Cardiac muscle cell (in vitro differentiated cells and primary cell): ENCODE data around the gene NR0B2. TPM values are rescaled to one million over a fixed set of nuclear protein-coding genes. Genes with fewer than 3 reads are reported as not detected.

Experiments used
- DNase-seq, 2 donors: peaks; one replicate each; pipeline versions ENCODE4 v3.0.0 to v3.0.0-alpha.2; 2010 to 2017; ENCODE audit warnings: low read depth in 1 of 2, low spot score in 1 of 2
- H3K27ac ChIP-seq: fragments of 200-600 bp; sonication (generic); 2 replicates; pipeline ENCODE4 v1.5.1; 2016
- H3K27me3 ChIP-seq: fragments of 200-600 bp; sonication (generic); 2 replicates; pipeline ENCODE4 v1.6.0; 2016; ENCODE audit warnings: control low read depth
- H3K36me3 ChIP-seq: fragments of 200-600 bp; sonication (generic); 2 replicates; pipeline ENCODE4 v1.5.1; 2016; ENCODE audit warnings: control low read depth
- H3K4me1 ChIP-seq: fragments of 200-600 bp; sonication (generic); 2 replicates; pipeline ENCODE4 v1.8.1; 2017; ENCODE audit warnings: low read depth, mild to moderate bottlenecking, mixed run types
- H3K4me3 ChIP-seq: fragments of 200-600 bp; sonication (generic); 2 replicates; pipeline ENCODE4 v1.5.1; 2016; ENCODE audit warnings: mild to moderate bottlenecking
- H3K9me3 ChIP-seq: fragments of 200-600 bp; sonication (generic); 2 replicates; pipeline ENCODE4 v1.5.1; 2017; ENCODE audit warnings: low read depth, mild to moderate bottlenecking, control low read depth
- CTCF ChIP-seq: IDR thresholded peaks from 2 replicates; pipeline ENCODE4 v1.5.1; 2012; ENCODE audit warnings: low read depth, mild to moderate bottlenecking, low read length
- polyA plus RNA-seq: library from polyadenylated mRNA; unstranded; fragments of >200 nt; fragmentation: Nextera tagmentation; extraction: Ambion mirVana; gene quantifications from 2 replicates; pipeline ENCODE4 v1.2.1, GENCODE V29; 2016
- total RNA-seq: library from RNA; depleted of rRNA; stranded (reverse); fragments of >200 nt; gene quantifications from 2 replicates; pipeline ENCODE4 v1.2.3, GENCODE V29; 2016

Gene NR0B2
- total and polyA plus RNA-seq, 2 experiments from 2014 or later = 2.1 to 3.3 TPM

DNA sequence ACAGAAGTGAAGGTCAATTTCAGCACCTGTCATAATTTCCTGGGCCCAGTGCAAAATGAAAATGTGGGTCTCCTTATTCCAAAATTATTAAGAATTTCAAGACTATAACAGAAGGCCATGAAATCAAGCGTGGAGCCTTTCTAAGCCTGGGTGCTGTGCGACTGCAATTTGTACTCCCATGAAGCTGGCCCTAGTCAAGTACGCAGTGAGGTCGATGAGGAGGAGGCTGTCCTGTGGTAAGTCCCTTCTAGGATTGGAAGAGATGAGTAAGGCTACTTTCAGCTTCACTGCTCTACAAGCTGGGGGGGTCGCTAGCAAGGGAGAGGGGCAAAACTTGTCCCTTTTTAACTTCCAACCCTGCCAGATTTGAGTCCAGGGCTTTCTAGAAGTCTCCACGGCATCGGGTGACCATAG lies 7.4 kb upstream of the NR0B2 start:
- no peak overlapping the region for H3K27ac ChIP-seq

GRCh38 chr1:26915204-26915842 lies 1.5 kb upstream of the NR0B2 start:
- Histone ChIP-seq H3K27ac (no peak overlapping the region), H3K4me3 (no peak overlapping the region), H3K27me3 (no peaks in the 10 kb centered on the region), H3K36me3 (no peaks in the 10 kb centered on the region), H3K4me1 (peaks cover 17% of the 10 kb centered on the region), H3K9me3 (no peaks in the 10 kb centered on the region)
- no peak for TF ChIP-seq CTCF
- no peak for DNase-seq

More for the DNA sequence above, 7.4 kb upstream of the NR0B2 start:
- DNase-seq = no peak
- H3K36me3 ChIP-seq = peaks cover 11% of the 10 kb centered on the region
- H3K9me3 ChIP-seq = no peaks in the 10 kb centered on the region
- TF ChIP-seq CTCF = no peak
- H3K4me3 ChIP-seq = peak overlapping the region; percentile 45
- no peaks in the 10 kb centered on the region for H3K27me3 ChIP-seq
- peaks cover 9% of the 10 kb centered on the region for H3K4me1 ChIP-seq

GRCh38 chr1:26913389-26913753 lies 404 bp downstream of the NR0B2 start:
- DNase-seq = no peak
- no peaks in the 10 kb centered on the region for H3K9me3 ChIP-seq
- peaks cover 17% of the 10 kb centered on the region for H3K4me1 ChIP-seq
- H3K4me3 ChIP-seq = no peak overlapping the region
- TF ChIP-seq CTCF = no peak
- H3K27ac ChIP-seq = peak overlapping the region; percentile 84
- no peaks in the 10 kb centered on the region for H3K36me3 ChIP-seq
- H3K27me3 ChIP-seq = no peaks in the 10 kb centered on the region

GRCh38 chr1:26912147-26912490 lies 1.7 kb downstream of the NR0B2 start:
- Histone ChIP-seq H3K9me3 (no peaks in the 10 kb centered on the region), H3K27me3 (no peaks in the 10 kb centered on the region), H3K27ac (no peak overlapping the region), H3K4me1 (peaks cover 17% of the 10 kb centered on the region), H3K36me3 (no peaks in the 10 kb centered on the region), H3K4me3 (no peak overlapping the region)
- no peak for DNase-seq
- TF ChIP-seq CTCF = no peak

DNA sequence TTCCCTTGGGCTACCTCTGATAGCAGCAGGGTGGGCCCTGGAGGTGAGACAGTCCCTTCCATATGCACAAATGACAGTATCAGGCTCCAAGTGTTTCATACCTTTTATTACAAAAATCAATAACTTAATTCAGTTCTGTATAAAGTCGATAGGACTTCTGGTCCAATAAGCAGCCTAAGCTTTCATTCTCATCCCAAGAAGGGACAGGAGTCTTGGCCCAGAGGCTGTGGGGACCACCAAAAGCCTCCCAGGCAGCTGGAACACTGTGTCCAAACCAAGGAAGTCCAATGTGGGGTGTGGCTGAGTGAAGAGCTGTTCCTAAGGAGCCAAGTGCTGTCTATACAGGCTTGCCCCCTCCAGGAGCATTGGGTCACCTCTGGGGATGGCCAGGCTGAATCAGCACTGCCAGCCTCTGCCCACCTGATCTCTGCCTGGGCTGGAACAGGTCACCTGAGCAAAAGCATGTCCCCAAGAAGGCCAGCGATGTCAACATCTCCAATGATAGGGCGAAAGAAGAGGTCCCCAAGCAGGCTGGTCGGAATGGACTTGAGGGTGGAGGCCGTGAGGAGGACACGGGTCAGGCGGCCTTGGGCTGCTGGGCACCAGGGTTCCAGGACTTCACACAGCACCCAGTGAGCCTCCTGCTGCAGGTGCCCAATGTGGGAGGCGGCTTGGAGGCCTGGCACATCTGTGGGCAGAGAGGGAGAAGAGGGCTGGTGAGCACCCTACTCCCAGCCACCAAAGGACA lies 2.2 kb downstream of the NR0B2 start:
- Histone ChIP-seq H3K27me3 (no peaks in the 10 kb centered on the region), H3K27ac (no peak overlapping the region), H3K4me3 (no peak overlapping the region), H3K36me3 (no peaks in the 10 kb centered on the region), H3K4me1 (peaks cover 17% of the 10 kb centered on the region), H3K9me3 (no peaks in the 10 kb centered on the region)
- TF ChIP-seq CTCF = no peak
- no peak for DNase-seq
